GM18873 (cell line): ENCODE measurements around the gene CUX1.
"Not testable (repeated sequence)": the region's sequence is repeated elsewhere in the genome, so short reads cannot be mapped to it uniquely, and the experiment has no call there.

Source experiments
- ATAC-seq: cut with Tn5 transposase; IDR thresholded peaks from one replicate; pipeline ENCODE4 v1.9.1; 2021; ENCODE audit warnings: mild to moderate bottlenecking, moderate library complexity, moderate number of reproducible peaks; ENCODE audit not compliant: unreplicated experiment, low FRiP score

The CUX1 gene

DNA sequence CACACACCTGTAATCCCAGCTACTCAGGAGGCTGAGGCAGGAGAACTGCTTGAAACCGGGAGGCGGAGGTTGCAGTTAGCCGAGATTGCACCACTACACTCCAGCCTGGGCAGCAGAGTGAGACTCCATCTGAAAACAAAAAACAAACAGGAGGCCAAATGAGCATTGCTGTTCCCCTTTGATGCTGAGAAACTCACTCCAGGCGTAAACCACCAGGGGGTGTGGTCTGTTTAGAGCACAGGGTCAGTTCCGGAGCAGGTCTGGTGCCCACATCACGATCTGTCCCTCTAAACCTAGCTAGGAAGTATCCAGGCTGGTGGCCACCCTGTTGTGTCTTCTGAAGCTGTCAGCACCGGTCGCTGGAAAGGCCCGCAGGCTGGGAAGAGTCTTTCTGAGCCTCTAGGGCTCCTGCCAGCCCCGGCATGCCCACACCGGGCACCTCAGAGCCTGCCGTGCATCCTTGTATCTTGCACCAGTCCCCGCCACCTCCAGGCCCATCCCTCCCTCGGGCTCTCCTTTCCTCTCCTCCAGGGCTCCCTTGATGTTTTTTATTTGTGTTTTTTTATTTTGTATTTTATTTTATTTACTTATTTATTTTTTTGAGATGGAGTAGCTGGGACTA, 402.9 kb downstream of the CUX1 start:
- no peak for ATAC-seq

DNA sequence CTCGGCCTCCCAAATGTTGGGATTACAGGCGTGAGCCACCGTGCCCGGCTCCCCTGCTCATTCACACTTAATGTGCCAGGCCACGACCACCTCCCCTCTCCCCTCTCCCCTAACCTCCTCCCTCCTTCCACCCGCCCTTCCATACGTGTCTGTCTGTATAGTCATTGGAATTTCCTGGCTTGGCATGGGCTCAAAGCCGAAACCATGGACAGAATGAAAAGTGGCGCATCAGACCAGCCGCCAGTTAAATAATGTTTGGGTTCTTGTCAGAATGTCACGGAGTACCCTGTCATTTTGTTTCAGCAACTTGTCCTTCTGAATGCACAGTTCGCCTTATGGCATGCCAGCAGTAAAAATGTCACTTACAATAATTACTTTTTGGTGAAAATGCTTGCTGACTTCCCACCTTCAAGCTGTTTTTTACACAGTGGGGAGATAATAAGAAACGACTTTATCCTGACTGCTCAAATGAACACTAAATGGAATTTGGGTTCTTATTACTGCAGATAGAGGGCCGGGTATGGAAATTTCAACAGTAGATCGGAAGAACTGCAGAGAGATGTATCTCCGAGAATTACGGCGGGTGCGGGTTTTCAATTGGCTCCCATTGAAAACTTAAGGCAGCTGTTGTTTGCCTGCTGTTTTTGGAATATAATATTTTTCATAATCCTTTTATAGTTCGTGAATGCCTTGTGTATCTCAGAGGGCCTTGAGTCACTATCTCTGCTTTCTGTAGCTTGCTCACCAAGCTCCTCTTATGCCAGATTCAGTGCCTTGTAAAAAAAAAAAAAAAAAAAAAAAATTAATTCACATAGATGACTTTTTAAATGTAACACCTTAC, 403.8 kb downstream of the CUX1 start:
- no peak for ATAC-seq

DNA sequence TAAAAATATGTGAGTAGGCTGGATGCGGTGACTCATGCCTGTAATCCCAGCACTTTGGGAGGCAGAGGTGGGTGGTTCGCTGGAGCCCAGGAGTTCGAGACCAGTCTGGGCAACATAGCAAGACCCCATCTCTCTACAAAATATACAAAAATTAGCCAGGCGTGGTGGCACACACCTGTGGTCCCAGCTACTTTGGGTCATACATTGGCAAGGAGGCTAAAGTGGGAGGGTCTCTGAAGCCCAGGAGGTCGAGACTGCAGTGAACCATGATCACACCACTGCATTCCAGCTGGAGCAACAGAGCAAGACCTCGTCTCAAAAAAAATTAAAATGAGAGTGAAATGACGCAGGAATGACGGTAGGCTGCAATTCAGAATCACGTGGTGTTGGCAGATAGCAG, 404.5 kb downstream of the CUX1 start:
- no peak for ATAC-seq

DNA sequence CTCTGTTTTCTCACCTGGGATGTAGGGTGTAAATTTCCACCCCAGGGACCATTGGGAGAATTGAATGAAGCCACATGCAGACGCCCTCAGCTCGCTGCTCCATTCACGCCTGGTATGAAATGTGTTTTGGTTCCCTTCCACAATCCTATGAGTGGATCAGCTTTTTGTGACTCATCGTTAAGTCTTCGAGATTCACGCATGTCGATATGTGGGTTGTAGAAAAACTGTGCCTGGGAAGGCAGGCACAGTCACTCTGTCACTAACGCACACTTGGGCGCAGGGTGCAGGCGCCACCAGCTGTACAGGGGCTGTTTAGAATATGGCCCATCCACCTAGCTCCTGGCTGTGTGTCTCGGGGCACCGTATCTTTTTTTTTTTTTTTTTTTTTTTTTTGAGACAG, 405.0 kb downstream of the CUX1 start:
- no peak for ATAC-seq

DNA sequence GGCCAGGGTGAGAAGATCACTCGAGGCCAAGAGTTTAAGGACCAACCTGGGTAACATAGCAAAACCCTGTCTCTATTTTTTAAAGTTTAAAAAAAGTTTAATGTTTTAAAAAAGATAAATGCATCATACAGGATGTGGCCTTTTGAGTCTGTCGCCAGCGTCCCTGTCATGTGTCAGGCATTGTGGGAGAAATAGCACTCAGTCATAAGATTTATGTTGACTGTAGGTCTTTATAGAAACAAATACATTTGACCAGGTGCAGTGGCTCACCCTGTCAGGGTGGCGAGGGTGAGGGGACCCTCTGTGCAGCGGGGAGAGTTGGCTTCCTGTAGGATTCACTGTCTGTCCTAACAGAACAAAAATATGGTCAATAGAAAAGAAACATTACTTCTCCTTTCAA, 405.8 kb downstream of the CUX1 start:
- ATAC-seq, result no peak

DNA sequence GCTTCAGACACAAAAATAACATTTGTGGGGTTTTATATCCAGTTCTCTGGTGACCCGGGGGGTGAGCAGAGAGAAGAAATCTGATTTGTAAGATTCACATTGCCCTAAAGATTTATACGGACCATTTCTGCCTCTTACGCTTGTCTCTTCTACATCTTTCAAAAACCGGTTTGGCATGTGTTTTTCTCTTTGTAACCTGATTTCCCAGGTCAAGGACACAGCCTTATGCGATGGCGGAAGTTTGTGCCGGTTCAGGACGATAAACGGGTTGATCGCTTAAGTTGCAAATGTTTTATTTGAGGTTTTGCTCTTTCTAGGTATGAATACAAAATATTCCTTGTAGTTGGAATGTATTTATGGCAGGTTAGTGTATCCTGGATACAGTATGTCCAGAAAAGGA, 407.6 kb downstream of the CUX1 start:
- no peak for ATAC-seq

DNA sequence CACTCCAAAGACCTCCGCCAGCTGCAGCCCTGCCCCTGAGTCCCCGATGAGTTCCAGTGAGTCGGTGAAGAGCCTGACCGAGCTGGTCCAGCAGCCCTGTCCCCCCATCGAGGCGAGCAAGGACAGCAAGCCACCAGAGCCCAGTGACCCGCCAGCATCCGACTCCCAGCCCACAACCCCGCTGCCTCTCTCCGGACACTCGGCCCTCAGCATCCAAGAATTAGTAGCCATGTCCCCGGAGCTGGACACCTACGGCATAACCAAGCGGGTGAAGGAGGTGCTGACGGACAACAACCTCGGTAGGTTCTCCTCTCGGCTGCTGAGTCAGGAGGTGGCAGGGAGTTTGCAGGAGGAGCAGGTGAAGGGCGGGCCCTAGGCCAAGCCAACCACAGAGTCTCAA, 409.9 kb downstream of the CUX1 start:
- ATAC-seq, result no peak

DNA sequence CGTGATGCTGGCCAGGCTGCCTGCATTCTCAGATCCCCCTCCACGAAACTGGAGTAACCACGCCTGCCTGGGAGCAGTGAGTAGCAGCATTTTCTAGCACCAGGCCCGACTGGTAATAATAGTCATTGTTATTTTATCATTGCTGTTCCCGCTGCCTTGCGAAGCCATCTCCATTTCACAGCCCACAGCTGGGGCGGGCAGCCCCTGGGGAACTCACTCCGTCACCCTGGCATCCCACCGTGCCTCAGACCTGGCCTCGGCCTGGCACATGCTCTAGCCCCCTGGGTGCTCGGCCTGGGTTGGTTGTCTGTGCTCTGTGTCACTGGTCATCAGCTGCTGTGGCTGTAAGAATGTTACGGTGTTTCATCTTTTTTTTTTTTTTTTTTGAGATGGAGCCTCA, 411.5 kb downstream of the CUX1 start:
- no peak for ATAC-seq

DNA sequence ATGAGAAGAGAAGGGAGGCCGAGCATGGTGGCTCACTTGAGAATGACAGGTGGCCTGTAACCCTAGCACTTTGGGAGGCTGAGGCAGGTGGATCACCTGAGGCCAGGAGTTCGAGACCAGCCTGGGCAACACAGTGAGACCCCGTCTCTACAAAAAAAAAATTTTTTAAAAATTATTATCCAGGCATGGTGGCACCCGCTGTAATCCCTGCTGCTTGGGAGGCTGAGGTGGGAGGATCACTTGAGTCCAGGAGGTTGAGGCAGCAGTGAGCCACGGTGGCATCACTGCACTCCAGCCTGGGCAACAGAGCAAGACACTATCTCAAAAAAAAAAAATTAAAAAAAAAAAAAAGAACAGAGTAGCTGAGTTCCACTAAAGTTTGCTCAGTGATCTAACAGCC, 412.7 kb downstream of the CUX1 start:
- not testable (repeated sequence) for ATAC-seq

DNA sequence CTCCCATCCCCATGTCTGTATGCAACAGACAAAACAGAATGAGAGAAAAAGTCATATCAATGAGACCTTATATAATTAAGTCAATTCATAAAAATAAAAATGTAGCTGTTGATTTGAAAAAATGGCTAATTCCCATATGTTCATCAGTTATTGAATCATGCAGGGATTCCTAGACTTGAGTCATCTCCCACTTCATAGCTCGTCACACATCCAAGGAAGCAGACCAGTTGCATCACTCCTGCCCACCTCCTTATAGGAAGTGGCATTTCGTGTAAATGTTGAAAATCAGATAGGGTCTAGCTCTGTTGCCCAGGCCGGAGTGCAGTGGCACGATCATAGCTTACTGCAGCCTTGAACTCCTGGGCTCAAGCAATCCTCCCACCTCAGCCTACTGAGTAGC, 413.2 kb downstream of the CUX1 start:
- ATAC-seq, result no peak

DNA sequence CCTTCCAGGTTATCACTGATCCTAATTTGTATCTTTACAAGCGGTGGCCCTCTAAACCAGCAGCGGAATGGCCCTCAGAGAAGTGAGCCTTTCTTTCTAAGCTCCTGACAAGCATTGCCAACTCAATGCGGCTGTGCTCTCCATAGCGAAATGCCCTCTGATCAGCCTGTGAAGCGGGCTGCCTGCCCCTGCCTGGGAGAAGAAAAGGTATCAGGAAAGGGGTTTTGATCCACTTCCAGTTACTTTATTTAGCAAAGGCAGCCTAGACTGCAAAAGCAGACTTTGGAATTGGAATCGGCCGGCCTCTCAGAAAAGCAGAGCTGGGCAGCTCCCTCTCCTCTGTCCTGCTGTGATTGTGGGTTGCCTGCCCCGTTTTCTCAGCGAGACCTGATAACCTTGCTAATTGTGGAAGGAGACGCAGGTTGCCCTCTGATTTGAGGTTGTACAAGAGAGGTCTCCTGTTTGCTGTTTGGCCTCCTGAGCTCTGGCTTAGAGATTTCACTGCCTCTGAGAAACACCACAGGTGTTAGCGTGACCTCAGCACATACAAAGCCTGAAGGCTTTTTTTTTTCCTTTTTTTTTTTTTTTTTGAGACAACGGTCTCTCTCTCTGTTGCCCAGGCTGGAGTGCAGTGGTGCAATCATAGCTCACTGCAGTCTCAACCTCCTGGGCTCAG, 415.3 kb downstream of the CUX1 start:
- no peak for ATAC-seq

DNA sequence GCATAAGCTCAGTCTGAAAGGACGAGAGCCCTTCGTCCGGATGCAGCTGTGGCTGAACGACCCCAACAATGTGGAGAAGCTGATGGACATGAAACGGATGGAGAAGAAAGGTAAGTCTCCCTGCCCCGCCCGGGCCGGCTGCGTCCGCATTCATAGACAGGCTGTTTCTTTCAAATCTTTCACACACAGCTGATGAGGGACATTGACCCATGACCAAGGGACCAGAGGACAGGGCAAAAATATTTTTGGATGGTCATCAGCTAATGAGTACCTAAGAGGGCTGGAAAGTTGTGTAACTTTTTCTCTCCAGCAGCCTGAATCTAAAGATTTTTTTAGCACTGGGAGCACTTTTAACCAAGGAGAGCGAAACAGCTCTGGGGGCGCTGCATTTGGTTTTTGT, 416.7 kb downstream of the CUX1 start:
- ATAC-seq, result no peak

DNA sequence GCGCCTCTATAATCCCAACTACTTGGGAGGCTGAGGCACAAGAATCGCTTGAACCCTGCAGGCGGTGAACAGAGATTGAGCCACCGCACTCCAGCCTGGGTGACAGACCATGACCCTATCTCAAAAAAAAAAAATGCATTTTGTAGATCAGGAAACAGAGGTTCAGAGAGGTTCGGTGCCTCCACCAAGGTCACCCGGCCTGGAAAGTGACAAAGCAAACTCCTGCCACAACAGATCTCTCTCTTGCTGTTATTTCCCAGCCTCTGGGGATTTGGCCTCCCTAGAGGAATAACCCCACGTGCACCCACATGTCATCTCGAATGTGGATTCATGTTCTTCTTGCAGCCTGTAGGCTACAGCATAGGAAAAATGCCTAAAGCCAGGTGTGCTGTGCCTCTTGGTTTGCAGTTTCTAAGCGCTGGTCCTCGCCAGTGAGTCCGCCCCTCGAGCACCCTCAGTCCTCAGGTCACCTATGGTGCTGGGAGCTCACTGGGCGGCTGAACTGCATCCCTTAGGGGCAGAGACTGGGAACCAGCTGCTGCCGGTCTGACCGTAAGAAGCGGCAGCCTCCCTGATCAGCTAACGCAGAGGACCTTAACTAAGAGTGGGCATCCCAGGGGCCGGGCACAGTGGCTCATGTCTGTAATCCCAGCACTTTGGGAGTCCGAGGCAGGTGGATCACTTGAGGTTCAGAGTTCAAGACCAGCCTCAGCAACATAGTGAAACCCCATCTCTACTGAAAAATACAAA, 417.6 kb downstream of the CUX1 start:
- ATAC-seq, result no peak

DNA sequence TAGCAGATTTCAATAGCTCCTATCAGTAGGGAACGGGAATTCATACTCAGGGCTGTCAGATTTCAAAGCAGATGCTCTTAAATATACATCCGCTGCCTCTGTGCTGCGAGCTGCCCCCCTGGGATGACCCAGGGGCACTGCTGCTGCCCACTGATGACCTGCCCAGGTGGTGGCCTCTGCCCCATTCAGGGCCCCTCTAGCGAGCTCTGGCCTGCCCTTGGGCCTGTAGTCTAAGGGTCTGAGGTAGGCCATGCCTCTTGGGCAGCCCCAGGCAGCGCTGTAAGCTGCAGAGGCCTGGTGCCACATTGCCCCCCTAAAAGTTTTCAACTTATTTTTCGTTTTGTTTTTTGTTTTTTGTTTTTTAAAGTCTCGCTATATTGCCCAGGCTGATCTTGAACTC, 418.7 kb downstream of the CUX1 start:
- no peak for ATAC-seq

DNA sequence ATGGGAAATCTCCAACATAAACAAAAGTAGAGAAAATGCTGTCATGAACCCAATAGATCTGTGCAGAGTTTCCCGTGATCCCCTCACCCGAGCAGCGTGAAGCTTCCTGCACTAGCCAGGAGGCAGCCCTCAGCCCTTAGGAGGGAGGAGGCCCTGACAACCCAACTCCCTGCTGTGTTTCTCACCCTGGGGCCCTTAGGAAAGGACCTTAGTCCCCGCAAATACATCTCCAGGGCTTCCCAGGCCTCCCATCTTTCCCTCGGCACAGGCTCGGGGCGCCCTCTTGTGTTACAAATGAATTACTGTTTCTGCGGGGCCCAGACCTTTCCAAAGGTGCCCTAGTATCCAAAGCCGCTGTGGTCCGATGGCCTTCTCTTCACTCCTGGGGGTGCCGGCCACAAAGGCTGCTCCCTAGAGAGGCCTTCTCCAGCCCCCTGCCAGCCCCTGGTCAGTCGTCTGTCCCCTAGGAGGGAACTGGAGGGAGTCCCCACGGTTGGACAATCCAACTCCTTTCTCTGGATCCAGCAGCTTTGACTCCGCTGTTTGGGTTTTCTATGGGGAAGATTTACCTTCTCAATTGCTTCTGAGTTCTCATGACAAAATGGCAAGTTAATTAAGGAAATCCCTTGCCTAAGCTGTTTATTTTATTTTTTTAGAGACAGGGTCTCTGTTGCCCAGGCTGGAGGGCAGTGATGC, 419.3 kb downstream of the CUX1 start:
- no peak for ATAC-seq

DNA sequence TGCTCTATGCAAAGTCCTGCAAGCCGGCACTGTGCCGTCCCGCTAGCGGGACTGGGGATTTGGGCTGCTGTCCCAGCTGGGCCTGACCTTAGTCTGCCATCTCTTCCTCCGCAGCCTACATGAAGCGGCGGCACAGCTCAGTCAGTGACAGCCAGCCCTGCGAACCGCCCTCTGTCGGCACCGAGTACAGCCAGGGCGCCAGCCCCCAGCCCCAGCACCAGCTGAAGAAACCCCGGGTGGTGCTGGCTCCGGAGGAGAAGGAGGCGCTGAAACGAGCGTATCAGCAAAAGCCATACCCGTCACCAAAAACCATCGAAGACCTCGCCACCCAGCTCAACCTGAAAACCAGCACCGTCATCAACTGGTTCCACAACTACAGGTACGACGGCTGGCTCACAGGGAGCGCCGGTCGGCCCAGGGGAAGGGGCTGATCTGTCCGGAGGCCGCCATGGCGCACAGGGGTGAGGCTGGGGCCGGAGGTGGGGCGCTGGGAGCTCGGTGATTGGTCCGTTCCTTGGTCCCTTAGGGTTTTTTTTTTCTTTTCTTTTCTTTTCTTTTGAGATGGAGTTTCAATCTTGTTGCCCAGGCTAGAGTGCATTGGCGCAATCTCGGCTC, 421.9 kb downstream of the CUX1 start:
- ATAC-seq, result no peak

DNA sequence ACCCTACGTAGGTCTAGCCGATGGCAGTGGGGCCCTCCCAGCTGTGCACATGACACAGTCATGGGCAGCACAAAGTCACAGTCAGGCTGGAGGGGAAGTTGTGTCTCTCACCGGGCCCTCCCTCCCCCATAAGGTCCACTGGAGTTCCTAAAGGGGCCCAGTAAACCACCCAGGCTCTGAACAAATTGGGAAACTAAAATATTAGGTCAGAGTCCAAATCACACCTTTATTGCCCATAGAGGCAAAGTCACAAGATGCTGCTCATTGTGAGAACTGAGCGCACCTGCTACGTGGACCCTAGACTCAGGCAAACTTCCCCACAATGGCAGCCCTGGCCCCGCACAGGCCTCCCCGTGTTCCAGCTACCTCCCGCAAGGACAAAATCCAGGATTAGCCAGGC, 424.0 kb downstream of the CUX1 start:
- no peak for ATAC-seq

DNA sequence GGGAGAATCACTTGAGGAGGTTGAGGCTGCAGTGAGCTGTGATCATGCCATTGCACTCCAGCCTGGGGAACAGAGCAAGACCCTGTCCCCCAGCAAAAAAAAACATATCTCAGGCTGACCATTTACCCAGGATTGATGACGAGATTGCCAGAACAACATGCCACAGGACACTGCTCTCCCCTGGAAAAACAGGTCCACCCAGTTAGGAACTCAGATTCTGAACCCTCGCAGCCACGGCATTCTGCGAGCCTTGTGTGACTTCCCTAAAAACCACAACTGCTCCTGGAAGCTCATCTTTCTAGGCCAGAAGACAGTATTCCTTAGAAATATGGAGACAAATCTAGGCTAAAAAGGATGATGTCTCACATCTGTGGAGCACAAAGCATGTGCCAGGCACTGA, 427.2 kb downstream of the CUX1 start:
- ATAC-seq, result no peak

DNA sequence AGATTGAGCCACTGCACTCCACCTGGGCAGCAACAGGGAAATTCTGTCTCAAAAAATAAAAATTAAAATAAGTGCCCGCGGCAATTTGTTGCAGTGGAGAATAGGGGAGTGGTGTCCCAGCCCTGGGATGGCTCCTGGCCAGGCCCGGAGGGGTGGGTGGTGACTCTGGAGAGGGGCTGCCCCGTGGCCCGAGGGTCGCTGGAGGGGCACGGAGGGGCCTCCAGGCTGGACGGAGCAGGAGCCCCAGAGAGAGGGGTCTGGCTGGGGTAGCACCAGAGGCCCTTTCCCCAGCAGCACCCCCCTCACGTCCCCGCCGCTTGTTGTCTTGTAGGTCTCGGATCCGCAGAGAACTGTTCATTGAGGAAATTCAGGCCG, 430.6 kb downstream of the CUX1 start:
- no peak for ATAC-seq
